ENCODE results near the gene AADAC. TPM values are rescaled to one million over a fixed set of nuclear protein-coding genes. Genes with fewer than 3 reads are reported as not detected.
"Not testable (repeated sequence)": the region's sequence is repeated elsewhere in the genome, so short reads cannot be mapped to it uniquely, and the experiment has no call there.

AADAC gene
- total RNA-seq, 4 donors from 2014 or later, result 9.9 to 239 (median 67.4) TPM

- H3K27ac ChIP-seq, result no peak overlapping the region
- no peak for TF ChIP-seq CTCF (IDR thresholded peaks at IDR 0.05)
- no peak for TF ChIP-seq POLR2A (IDR thresholded peaks at IDR 0.05)
- DNase-seq, result no peak
Observed at GRCh38 chr3:151798466-151798865, 15.4 kb upstream of the AADAC start.

GRCh38 chr3:151800431-151800830, 13.5 kb upstream of the AADAC start:
- H3K4me1 ChIP-seq, result no peaks in the 10 kb centered on the region
- TF ChIP-seq CTCF (IDR thresholded peaks at IDR 0.05) (no peak), POLR2A (IDR thresholded peaks at IDR 0.05) (no peak)

More at GRCh38 chr3:151798466-151798865, 15.4 kb upstream of the AADAC start:
- no peaks in the 10 kb centered on the region for H3K27me3 ChIP-seq
- no peak overlapping the region for H3K4me3 ChIP-seq
- H3K36me3 ChIP-seq, result no peaks in the 10 kb centered on the region
- no peaks in the 10 kb centered on the region for H3K9me3 ChIP-seq
- no peaks in the 10 kb centered on the region for H3K4me1 ChIP-seq

GRCh38 chr3:151804267-151804666, 9.6 kb upstream of the AADAC start:
- Histone ChIP-seq H3K27ac (no peak overlapping the region), H3K36me3 (no peaks in the 10 kb centered on the region), H3K9me3 (peaks cover 0 to 3% (median 0%) of the 10 kb centered on the region in 4 donors), H3K4me3 (no peak overlapping the region), H3K4me1 (no peaks in the 10 kb centered on the region), H3K27me3 (no peaks in the 10 kb centered on the region)
- TF ChIP-seq POLR2A (IDR thresholded peaks at IDR 0.05) (no peak), CTCF (IDR thresholded peaks at IDR 0.05) (no peak)
- DNase-seq, result no peak

More at GRCh38 chr3:151800431-151800830, 13.5 kb upstream of the AADAC start:
- H3K4me3 ChIP-seq, result no peak overlapping the region
- no peaks in the 10 kb centered on the region for H3K36me3 ChIP-seq
- H3K27me3 ChIP-seq, result no peaks in the 10 kb centered on the region
- DNase-seq, result no peak
- H3K9me3 ChIP-seq, result no peaks in the 10 kb centered on the region
- no peak overlapping the region for H3K27ac ChIP-seq

GRCh38 chr3:151806838-151807237, 7.1 kb upstream of the AADAC start:
- H3K27me3 ChIP-seq, result no peaks in the 10 kb centered on the region
- H3K36me3 ChIP-seq, result no peaks in the 10 kb centered on the region
- no peak overlapping the region for H3K27ac ChIP-seq
- H3K4me3 ChIP-seq, result no peak overlapping the region
- no peak for DNase-seq
- no peak for TF ChIP-seq CTCF (IDR thresholded peaks at IDR 0.05)
- no peak for TF ChIP-seq POLR2A (IDR thresholded peaks at IDR 0.05)
- H3K4me1 ChIP-seq, result no peaks in the 10 kb centered on the region
- peaks cover 0 to 3% (median 0%) of the 10 kb centered on the region in 4 donors for H3K9me3 ChIP-seq

- H3K4me1 ChIP-seq, H3K27ac ChIP-seq, H3K36me3 ChIP-seq, H3K4me3 ChIP-seq, DNase-seq, H3K27me3 ChIP-seq, H3K9me3 ChIP-seq: not testable (repeated sequence)
Observed at GRCh38 chr3:151808926-151809325, 5.0 kb upstream of the AADAC start.

- Histone ChIP-seq H3K27me3 (no peaks in the 10 kb centered on the region), H3K36me3 (no peaks in the 10 kb centered on the region), H3K9me3 (peaks cover 0 to 3% (median 0%) of the 10 kb centered on the region in 4 donors), H3K4me1 (no peaks in the 10 kb centered on the region), H3K4me3 (no peak overlapping the region), H3K27ac (no peak overlapping the region)
- no peak for DNase-seq
- TF ChIP-seq POLR2A (IDR thresholded peaks at IDR 0.05) (no peak), CTCF (IDR thresholded peaks at IDR 0.05) (no peak)
Observed at GRCh38 chr3:151811474-151811873, 2.4 kb upstream of the AADAC start.

Data from Peyer's patch (tissue), 4 donors.